Anterior cingulate cortex (tissue), 58 donors: Measurements from ENCODE around the gene AMACR.
"Not testable (repeated sequence)": the region's sequence is repeated elsewhere in the genome, so short reads cannot be mapped to it uniquely, and the experiment has no call there.

ENCODE experiments used
- DNase-seq, 58 donors: peaks; one replicate each; lab custom pipeline; 2025; lab: John Stamatoyannopoulos, UW

The AMACR gene

GRCh38 chr5:34010146-34010545, 2.3 kb upstream of the AMACR start:
- DNase-seq: not testable (repeated sequence)

- DNase-seq: no peak
Measured at GRCh38 chr5:34009610-34010009, 1.8 kb upstream of the AMACR start.

- no peak for DNase-seq
Measured at GRCh38 chr5:34008802-34009201, 952 bp upstream of the AMACR start.

- DNase-seq: peak in 21 of 58 donors; percentile 2 to 40 (median 9)
Measured at GRCh38 chr5:34007201-34007620, 639 bp downstream of the AMACR start.

GRCh38 chr5:34005681-34006080, 2.2 kb downstream of the AMACR start:
- DNase-seq: no peak

GRCh38 chr5:34005211-34005610, 2.6 kb downstream of the AMACR start:
- no peak for DNase-seq

GRCh38 chr5:34003941-34004340, 3.9 kb downstream of the AMACR start:
- no peak for DNase-seq

- DNase-seq: no peak
Measured at GRCh38 chr5:34002629-34003328, 5.1 kb downstream of the AMACR start.

GRCh38 chr5:34001241-34001841, 6.5 kb downstream of the AMACR start:
- peak in 35 of 58 donors; percentile 6 to 71 (median 17) for DNase-seq

GRCh38 chr5:33999978-34000377, 7.9 kb downstream of the AMACR start:
- DNase-seq: no peak

GRCh38 chr5:33997331-33997983, 10.4 kb downstream of the AMACR start:
- DNase-seq: peak in 46 of 58 donors; percentile 3 to 80 (median 24)

GRCh38 chr5:33995865-33996264, 12.0 kb downstream of the AMACR start:
- no peak for DNase-seq

GRCh38 chr5:33994845-33995244, 13.0 kb downstream of the AMACR start:
- no peak for DNase-seq

GRCh38 chr5:33992864-33993263, 15.0 kb downstream of the AMACR start:
- no peak for DNase-seq

GRCh38 chr5:33985447-33985846, 22.4 kb downstream of the AMACR start:
- DNase-seq: no peak

- DNase-seq: no peak
Measured at GRCh38 chr5:33984671-33985124, 23.2 kb downstream of the AMACR start, which contains the start of gene SLC45A2. TSS of gene SLC45A2 (minus strand) at chr5:33984693. CDS start at chr5:33984583, 110 bp downstream.

- DNase-seq: no peak
Measured at GRCh38 chr5:33984178-33984577, 23.7 kb downstream of the AMACR start.

- no peak for DNase-seq
Measured at GRCh38 chr5:33981408-33982162, 26.3 kb downstream of the AMACR start.

- no peak for DNase-seq
Measured at GRCh38 chr5:33980030-33980429, 27.8 kb downstream of the AMACR start.

- no peak for DNase-seq
Measured at GRCh38 chr5:33978306-33978705, 29.5 kb downstream of the AMACR start.

- no peak for DNase-seq
Measured at GRCh38 chr5:33976307-33976706, 31.5 kb downstream of the AMACR start.
